GM21526 (cell line): ENCODE measurements around the gene EEF2.

Source experiments
- ATAC-seq: cut with Tn5 transposase; IDR thresholded peaks from one replicate; pipeline ENCODE4 v1.9.1; 2021; ENCODE audit warnings: moderate library complexity; ENCODE audit not compliant: unreplicated experiment, low FRiP score

EEF2 gene

GRCh38 chr19:3986260-3987041, 1.2 kb upstream of the EEF2 start:
- no peak for ATAC-seq

GRCh38 chr19:3985643-3986259, 488 bp upstream of the EEF2 start:
- no peak for ATAC-seq

GRCh38 chr19:3984584-3984907, 717 bp downstream of the EEF2 start:
- no peak for ATAC-seq

GRCh38 chr19:3983936-3984583, 1.2 kb downstream of the EEF2 start:
- no peak for ATAC-seq

- no peak for ATAC-seq
Observed at GRCh38 chr19:3983542-3983914, 1.7 kb downstream of the EEF2 start.

GRCh38 chr19:3982701-3983541, 2.3 kb downstream of the EEF2 start:
- no peak for ATAC-seq

GRCh38 chr19:3981736-3982681, 3.3 kb downstream of the EEF2 start:
- no peak for ATAC-seq

- no peak for ATAC-seq
Observed at GRCh38 chr19:3981373-3981735, 3.9 kb downstream of the EEF2 start.

- no peak for ATAC-seq
Observed at GRCh38 chr19:3980353-3981251, 4.7 kb downstream of the EEF2 start.

GRCh38 chr19:3979674-3980352, 5.5 kb downstream of the EEF2 start:
- ATAC-seq: no peak

- ATAC-seq: no peak
Observed at GRCh38 chr19:3979289-3979673, 6.0 kb downstream of the EEF2 start.

- ATAC-seq: no peak
Observed at GRCh38 chr19:3978145-3978544, 7.1 kb downstream of the EEF2 start.

- no peak for ATAC-seq
Observed at GRCh38 chr19:3977242-3978143, 7.8 kb downstream of the EEF2 start.

- no peak for ATAC-seq
Observed at GRCh38 chr19:3976495-3977241, 8.6 kb downstream of the EEF2 start.

GRCh38 chr19:3975637-3976087, 9.6 kb downstream of the EEF2 start:
- ATAC-seq: no peak

- ATAC-seq: no peak
Observed at GRCh38 chr19:3975144-3975543, 10.1 kb downstream of the EEF2 start.
